ENCODE measurements around the gene LMAN2.
A peak's percentile ranks its signal among the peaks of the same experiment; 100 is the strongest.

LMAN2 gene

DNA sequence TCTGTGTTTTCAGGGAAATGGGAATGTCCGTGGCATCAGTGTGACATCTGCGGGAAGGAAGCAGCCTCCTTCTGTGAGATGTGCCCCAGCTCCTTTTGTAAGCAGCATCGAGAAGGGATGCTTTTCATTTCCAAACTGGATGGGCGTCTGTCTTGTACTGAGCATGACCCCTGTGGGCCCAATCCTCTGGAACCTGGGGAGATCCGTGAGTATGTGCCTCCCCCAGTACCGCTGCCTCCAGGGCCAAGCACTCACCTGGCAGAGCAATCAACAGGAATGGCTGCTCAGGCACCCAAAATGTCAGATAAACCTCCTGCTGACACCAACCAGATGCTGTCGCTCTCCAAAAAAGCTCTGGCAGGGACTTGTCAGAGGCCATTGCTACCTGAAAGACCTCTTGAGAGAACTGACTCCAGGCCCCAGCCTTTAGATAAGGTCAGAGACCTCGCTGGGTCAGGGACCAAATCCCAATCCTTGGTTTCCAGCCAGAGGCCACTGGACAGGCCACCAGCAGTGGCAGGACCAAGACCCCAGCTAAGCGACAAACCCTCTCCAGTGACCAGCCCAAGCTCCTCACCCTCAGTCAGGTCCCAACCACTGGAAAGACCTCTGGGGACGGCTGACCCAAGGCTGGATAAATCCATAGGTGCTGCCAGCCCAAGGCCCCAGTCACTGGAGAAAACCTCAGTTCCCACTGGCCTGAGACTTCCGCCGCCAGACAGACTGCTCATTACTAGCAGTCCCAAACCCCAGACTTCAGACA is 57.5 kb downstream of the LMAN2 start:
- DNase-seq (ENCODE audit: low read depth): no peak
- TF ChIP-seq, protein P1, sequence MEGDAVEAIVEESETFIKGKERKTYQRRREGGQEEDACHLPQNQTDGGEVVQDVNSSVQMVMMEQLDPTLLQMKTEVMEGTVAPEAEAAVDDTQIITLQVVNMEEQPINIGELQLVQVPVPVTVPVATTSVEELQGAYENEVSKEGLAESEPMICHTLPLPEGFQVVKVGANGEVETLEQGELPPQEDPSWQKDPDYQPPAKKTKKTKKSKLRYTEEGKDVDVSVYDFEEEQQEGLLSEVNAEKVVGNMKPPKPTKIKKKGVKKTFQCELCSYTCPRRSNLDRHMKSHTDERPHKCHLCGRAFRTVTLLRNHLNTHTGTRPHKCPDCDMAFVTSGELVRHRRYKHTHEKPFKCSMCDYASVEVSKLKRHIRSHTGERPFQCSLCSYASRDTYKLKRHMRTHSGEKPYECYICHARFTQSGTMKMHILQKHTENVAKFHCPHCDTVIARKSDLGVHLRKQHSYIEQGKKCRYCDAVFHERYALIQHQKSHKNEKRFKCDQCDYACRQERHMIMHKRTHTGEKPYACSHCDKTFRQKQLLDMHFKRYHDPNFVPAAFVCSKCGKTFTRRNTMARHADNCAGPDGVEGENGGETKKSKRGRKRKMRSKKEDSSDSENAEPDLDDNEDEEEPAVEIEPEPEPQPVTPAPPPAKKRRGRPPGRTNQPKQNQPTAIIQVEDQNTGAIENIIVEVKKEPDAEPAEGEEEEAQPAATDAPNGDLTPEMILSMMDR (IDR thresholded peaks at IDR 0.05; ENCODE audit: insufficient read depth, low read depth, low read length, missing control alignments): no peak
- no peak overlapping the region for H3K4me3 ChIP-seq (ENCODE audit: low read depth, low read length)

DNA sequence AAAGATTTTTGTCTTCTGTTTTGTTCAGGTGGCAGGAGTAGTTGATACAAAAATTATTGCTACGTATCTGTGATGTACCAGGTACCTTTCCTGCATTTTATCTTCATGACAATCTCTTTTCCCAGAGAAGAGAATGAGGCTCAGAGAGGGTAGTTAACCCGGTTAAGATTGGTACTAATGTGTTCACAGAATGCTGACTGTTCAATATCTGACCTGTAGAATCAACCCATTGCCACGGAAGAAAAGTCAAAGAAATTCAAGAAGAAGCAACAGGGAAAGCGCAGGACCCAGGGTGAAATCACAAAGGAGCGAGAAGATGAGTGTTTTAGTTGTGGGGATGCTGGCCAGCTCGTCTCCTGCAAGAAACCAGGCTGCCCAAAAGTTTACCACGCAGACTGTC is 59.7 kb downstream of the LMAN2 start:
- no peak overlapping the region for H3K4me3 ChIP-seq (ENCODE audit: low read depth, low read length)
- TF ChIP-seq, protein P1 (IDR thresholded peaks at IDR 0.05; ENCODE audit: insufficient read depth, low read depth, low read length, missing control alignments): no peak
- no peak for DNase-seq (ENCODE audit: low read depth)

DNA sequence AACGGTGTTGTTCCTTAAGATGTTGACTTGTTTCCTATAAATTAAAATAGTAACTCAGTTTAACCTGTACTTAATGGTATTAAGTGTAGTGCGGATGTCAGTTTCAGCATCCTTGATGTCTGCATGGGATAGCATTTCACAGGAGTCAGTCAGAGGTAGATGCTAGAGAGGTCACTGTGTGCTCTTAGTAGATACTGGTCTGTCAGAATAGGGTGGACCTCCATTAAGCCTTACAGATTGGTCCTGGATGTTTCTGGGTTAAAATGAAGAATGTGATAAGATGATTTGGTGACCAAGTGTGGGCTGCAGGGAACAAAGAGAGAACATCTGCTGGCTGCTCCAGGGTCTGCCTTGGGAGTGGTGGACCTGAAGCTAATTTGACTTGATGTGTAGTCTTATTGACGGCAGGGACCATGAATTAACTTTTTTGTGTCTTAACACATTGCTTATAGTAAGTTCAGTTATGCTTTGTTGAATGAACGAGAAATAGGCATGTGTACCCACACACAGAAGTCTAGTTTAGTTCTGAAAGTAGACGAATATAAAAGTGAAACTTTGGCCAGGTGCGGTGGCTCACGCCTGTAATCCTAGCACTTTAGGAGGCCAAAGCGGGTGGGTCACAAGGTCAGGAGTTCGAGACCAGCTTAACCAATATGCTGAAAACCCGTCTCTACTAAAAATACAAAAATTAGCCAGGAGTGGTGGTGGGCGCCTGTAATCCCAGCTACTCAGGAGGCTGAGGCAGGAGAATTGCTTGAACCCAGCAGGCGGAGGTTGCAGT is 60.5 kb downstream of the LMAN2 start:
- H3K4me3 ChIP-seq (ENCODE audit: low read depth, low read length): no peak overlapping the region; the same call in 1 of the 2 replicates
- DNase-seq (ENCODE audit: low read depth): peak; percentile 81
- TF ChIP-seq, protein P1 (IDR thresholded peaks at IDR 0.05; ENCODE audit: insufficient read depth, low read depth, low read length, missing control alignments): no peak

DNA sequence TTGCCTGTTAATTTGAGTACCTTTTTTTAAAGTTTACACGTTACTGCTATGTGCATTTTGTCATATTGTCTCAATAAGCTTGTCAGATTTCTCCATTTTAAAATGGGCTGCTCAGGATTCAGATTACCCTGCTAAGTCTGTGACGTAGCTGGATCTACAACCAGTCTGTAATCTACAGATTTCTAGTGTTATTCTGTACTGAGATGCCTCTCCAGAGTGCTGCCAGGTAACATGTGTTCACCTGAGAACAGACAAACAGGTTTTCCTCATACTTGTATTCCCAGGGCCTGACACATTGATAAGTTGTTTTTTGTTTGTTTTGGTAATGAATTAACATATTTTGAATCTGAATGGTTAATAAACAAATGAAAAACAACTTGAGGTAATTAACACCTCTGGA is 63.3 kb downstream of the LMAN2 start:
- no peak overlapping the region for H3K4me3 ChIP-seq (ENCODE audit: low read depth, low read length)
- no peak for DNase-seq (ENCODE audit: low read depth)
- TF ChIP-seq, protein P1 (IDR thresholded peaks at IDR 0.05; ENCODE audit: insufficient read depth, low read depth, low read length, missing control alignments): no peak
